GM12878 (cell line): ENCODE measurements around the gene PTP4A1. TPM values are rescaled to one million over a fixed set of nuclear protein-coding genes. Genes with fewer than 3 reads are reported as not detected.

Experiments used
- ATAC-seq: fragments of 200-7000 bp; cut with Tn5 transposase; 3 replicates; pipeline ENCODE4 v1.9.1; 2020; ENCODE audit warnings: mild to moderate bottlenecking, moderate library complexity
- BruUV-seq: library from RNA; stranded (reverse); fragments of 400-500 nt; replicated peaks from 2 replicates; lab custom pipeline; 2021; lab: Mats Ljungman, UMichigan
- CTCF ChIA-PET: fragments of 300-600 bp; sonication (Branson Sonifier 250); formaldehyde crosslinking; extraction: SDS; loops from one replicate; lab custom pipeline; 2021; ENCODE audit warnings: inconsistent platforms; lab: Yijun Ruan, JAX
- POLR2A ChIA-PET: fragments of 350-600 bp; formaldehyde crosslinking; extraction: SDS; loops from one replicate; lab custom pipeline; 2021; ENCODE audit warnings: inconsistent platforms; lab: Charles Lee
- RAD21 ChIA-PET: fragments of 300-600 bp; sonication (Branson Sonifier 250); formaldehyde crosslinking; loops from one replicate; lab custom pipeline; 2023; ENCODE audit warnings: antibody characterized with exemption; ENCODE audit not compliant: unreplicated experiment; lab: Charles Lee
- SMC1A ChIA-PET: fragments of 300-600 bp; sonication (Branson Sonifier 250); formaldehyde crosslinking; loops from one replicate; lab custom pipeline; 2023; ENCODE audit not compliant: unreplicated experiment, uncharacterized antibody; lab: Charles Lee
- DNase-seq: peaks from one replicate; pipeline ENCODE4 v3.0.0-alpha.2; 2011; ENCODE audit warnings: low read depth, low spot score
- FAIRE-seq: peaks from 3 replicates; lab custom pipeline; 2011; peaks lifted over from hg19 to GRCh38; lab: Jason Lieb, UNC
- H2AFZ ChIP-seq: 2 replicates; pipeline ENCODE4 v1.6.0; 2011; ENCODE audit warnings: low read depth, low read length, control low read depth; ENCODE audit not compliant: control insufficient read depth
- H3K27ac ChIP-seq: 2 replicates; pipeline ENCODE4 v1.5.1; 2011; ENCODE audit warnings: control low read depth; ENCODE audit not compliant: control insufficient read depth, insufficient read depth
- H3K27me3 ChIP-seq, 2 experiments: replicated peaks in 1 of 2; 2 replicates each; pipeline versions ENCODE4 v1.6.0 to v1.6.1; 2011; ENCODE audit warnings: low read length in 1 of 2; ENCODE audit not compliant: control insufficient read depth in 2 of 2, insufficient read depth in 2 of 2
- H3K36me3 ChIP-seq, 2 experiments: 2 replicates each; pipeline ENCODE4 v1.5.1; 2011; ENCODE audit warnings: low read length in 1 of 2; ENCODE audit not compliant: control insufficient read depth in 2 of 2, insufficient read depth in 2 of 2
- H3K4me1 ChIP-seq: 2 replicates; pipeline ENCODE4 v1.6.1; 2011; ENCODE audit warnings: mild to moderate bottlenecking, low read length, moderate library complexity, mixed read lengths; ENCODE audit not compliant: control insufficient read depth, insufficient read depth
- H3K4me2 ChIP-seq: 2 replicates; pipeline ENCODE4 v1.6.0; 2011; ENCODE audit warnings: control low read depth; ENCODE audit not compliant: control insufficient read depth, insufficient read depth
- H3K4me3 ChIP-seq: fragments of 200-600 bp; sonication (generic); 2 replicates; pipeline ENCODE4 v1.5.1; 2016
- H3K79me2 ChIP-seq: 2 replicates; pipeline ENCODE4 v1.6.0; 2011; ENCODE audit warnings: low read length; ENCODE audit not compliant: control insufficient read depth, insufficient read depth
- H3K9ac ChIP-seq: 2 replicates; pipeline ENCODE4 v1.8.0; 2011; ENCODE audit warnings: low read length, control low read depth, mixed read lengths; ENCODE audit not compliant: control insufficient read depth, insufficient read depth
- H3K9me3 ChIP-seq: replicated peaks from 3 replicates; pipeline ENCODE4 v1.5.1; 2011; ENCODE audit warnings: mild to moderate bottlenecking, low read length; ENCODE audit not compliant: control insufficient read depth, insufficient read depth
- H4K20me1 ChIP-seq: 2 replicates; pipeline ENCODE4 v1.6.0; 2011; ENCODE audit not compliant: control insufficient read depth, insufficient read depth
- BMI1 ChIP-seq: fragments of 450-650 bp; IDR thresholded peaks from 2 replicates; pipeline ENCODE4 v1.6.1; 2016; ENCODE audit warnings: mild to moderate bottlenecking, moderate library complexity, borderline replicate concordance
- HDGF ChIP-seq: fragments of 450-650 bp; IDR thresholded peaks from 2 replicates; pipeline ENCODE4 v1.6.1; 2016; ENCODE audit warnings: antibody characterized with exemption
- MYC ChIP-seq: IDR thresholded peaks from 2 replicates; pipeline ENCODE4 v1.6.1; 2011; ENCODE audit warnings: mild to moderate bottlenecking, low read length, moderate library complexity, inconsistent platforms; ENCODE audit not compliant: insufficient read depth, insufficient replicate concordance, insufficient read length, severe bottlenecking
- SMARCA5 ChIP-seq: fragments of 450-650 bp; IDR thresholded peaks from 2 replicates; pipeline ENCODE4 v1.6.1; 2017; ENCODE audit warnings: mild to moderate bottlenecking
- YY1 ChIP-seq: IDR thresholded peaks from 2 replicates; pipeline ENCODE4 v1.6.1; 2011; ENCODE audit warnings: low read depth, mild to moderate bottlenecking, low read length
- WGBS: methylation state at CpG from one replicate; pipeline ENCODE4 v1.1.6; 2016; ENCODE audit warnings: low lambda C conversion rate; ENCODE audit not compliant: insufficient replicate concordance, insufficient coverage; ENCODE audit errors: missing lambda C conversion rate; 5-methylcytosine and 5-hydroxymethylcytosine counted together
- in situ Hi-C: fragments of 300-500 bp; cut with MboI; formaldehyde crosslinking; loops from 9 replicates; pipeline ENCODE4 v1.14.3; 2018; ENCODE audit warnings: mixed read lengths
- intact Hi-C: fragments of 100-400 bp; cut with micrococcal nuclease; formaldehyde crosslinking; loops from one replicate; pipeline ENCODE4 v1.14.2; 2022; ENCODE audit not compliant: unreplicated experiment
- polyA plus RNA-seq, 11 experiments: library from polyadenylated mRNA; depleted of rRNA in 4 of 11; unstranded in 6 of 11; stranded (reverse) in 5 of 11; fragments of >200 nt; fragmentation: Nextera tagmentation in 4 of 11; fragmentation: Illumina TruSeq in 1 of 11; extraction: Ambion mirVana in 4 of 11; extraction: Trizol in 1 of 11; gene quantifications; 1 replicate in 1 of 11; 2 replicates in 10 of 11; pipeline versions ENCODE4 v1.2.1 to v1.2.3, GENCODE V29; 2011 to 2016; ENCODE audit warnings: inconsistent platforms in 2 of 11, missing spikeins in 2 of 11, low read depth in 1 of 11
- total RNA-seq, 4 experiments: library from RNA; depleted of rRNA in 3 of 4; stranded (reverse); fragments of >200 nt in 3 of 4; fragmentation: Illumina TruSeq in 1 of 4; extraction: Trizol in 1 of 4; gene quantifications; 2 replicates each; pipeline versions ENCODE4 v1.2.1 to v1.2.3, GENCODE V29; 2013 to 2021
- TF ChIP-seq, protein P1 (sequence below): IDR thresholded peaks from 2 replicates; pipeline ENCODE4 v1.6.1; 2011; ENCODE audit warnings: mild to moderate bottlenecking, low read depth, low read length, moderate library complexity; ENCODE audit not compliant: insufficient replicate concordance

The PTP4A1 gene
- total and polyA plus RNA-seq, 10 of the 15 experiments (the other 5 are each of a cell fraction or from before 2014, with no cell fraction given), result 8.5 to 190 (median 46.4) TPM; not detected in 2

GRCh38 chr6:63553900-63554299, 18.4 kb upstream of the PTP4A1 start:
- Histone ChIP-seq H2AFZ (no peak overlapping the region), H3K27me3 (no peaks in the 10 kb centered on the region), H3K4me1 (peaks cover 13% of the 10 kb centered on the region; the same call in 1 of the 2 replicates), H3K4me2 (no peak overlapping the region), H3K27ac (no peak overlapping the region), H3K9ac (no peak overlapping the region), H3K79me2 (no peaks in the 10 kb centered on the region), H4K20me1 (no peaks in the 10 kb centered on the region), H3K4me3 (no peak overlapping the region), H3K9me3 (no peaks in the 10 kb centered on the region), H3K36me3 (no peaks in the 10 kb centered on the region)
- WGBS, result 89% methylated on average over 1 of the region's 1 CpG
- CTCF ChIA-PET, result interaction anchor here (0.9 to 2.5 kb wide), 5 partner anchors 12 to 201 kb away, joined by 3 to 15 read pairs (median 3); no protein-coding TSS in a partner anchor
- DNase-seq (no peak), FAIRE-seq (no peak), ATAC-seq (no peak)
- in situ Hi-C loops, result no loop called here
- intact Hi-C loops, result loop anchor here (2.0 kb wide), 1 partner anchor 49 kb away; no protein-coding TSS in a partner anchor
- TF ChIP-seq, protein P1, sequence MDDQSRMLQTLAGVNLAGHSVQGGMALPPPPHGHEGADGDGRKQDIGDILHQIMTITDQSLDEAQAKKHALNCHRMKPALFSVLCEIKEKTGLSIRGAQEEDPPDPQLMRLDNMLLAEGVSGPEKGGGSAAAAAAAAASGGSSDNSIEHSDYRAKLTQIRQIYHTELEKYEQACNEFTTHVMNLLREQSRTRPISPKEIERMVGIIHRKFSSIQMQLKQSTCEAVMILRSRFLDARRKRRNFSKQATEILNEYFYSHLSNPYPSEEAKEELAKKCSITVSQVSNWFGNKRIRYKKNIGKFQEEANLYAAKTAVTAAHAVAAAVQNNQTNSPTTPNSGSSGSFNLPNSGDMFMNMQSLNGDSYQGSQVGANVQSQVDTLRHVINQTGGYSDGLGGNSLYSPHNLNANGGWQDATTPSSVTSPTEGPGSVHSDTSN, result no peak
- TF ChIP-seq HDGF, result no peak
- no peak for TF ChIP-seq BMI1
- no peak for TF ChIP-seq YY1
- TF ChIP-seq MYC, result no peak
- TF ChIP-seq SMARCA5, result no peak
- RAD21 ChIA-PET, result interaction anchor here (0.7 to 2.4 kb wide), 9 partner anchors 11 to 210 kb away, joined by 3 to 11 read pairs (median 6); no protein-coding TSS in a partner anchor
- SMC1A ChIA-PET, result interaction anchor here (0.7 to 2.5 kb wide), 12 partner anchors 11 to 201 kb away, joined by 3 to 14 read pairs (median 6); no protein-coding TSS in a partner anchor
- BruUV-seq, result no TSS peak
- POLR2A ChIA-PET, result interaction anchor here (1.0 to 1.4 kb wide), 4 partner anchors 11 to 25 kb away, joined by 3 to 4 read pairs (median 3); no protein-coding TSS in a partner anchor
